Measurements from ENCODE around the gene SEMA6A. TPM values are rescaled to one million over a fixed set of nuclear protein-coding genes. Genes with fewer than 3 reads are reported as not detected.

The SEMA6A gene
- total RNA-seq, 2 experiments from 2014 or later: not detected

DNA sequence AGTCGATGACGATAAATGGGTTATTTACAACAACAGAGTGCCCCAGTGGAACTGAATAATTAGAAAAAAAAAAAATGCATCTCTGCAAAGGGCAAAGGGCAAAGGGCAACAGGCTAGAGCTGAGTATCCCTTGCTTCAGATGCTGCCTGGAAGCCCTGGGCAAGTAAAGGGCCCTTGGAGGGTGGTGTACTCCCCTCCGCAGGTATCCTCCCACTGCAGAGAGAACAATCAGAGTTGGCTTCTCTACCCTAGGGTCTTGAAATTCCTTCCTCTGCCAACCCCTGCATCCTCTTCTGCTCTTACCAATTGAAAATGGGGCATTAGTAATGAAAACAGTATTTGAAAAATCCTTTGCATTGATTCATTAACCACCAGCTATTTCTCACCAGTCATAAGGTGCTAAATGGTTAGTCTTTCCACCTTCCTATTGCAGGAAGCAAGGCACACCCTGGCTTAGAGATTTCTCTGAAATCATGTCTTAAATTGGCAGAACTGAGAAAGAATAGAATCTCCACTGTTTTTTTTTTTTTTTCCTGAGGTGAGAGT is 122.6 kb downstream of the SEMA6A start:
- peaks cover 9% of the 10 kb centered on the region for H3K4me1 Mint-ChIP-seq (ENCODE audit: low read depth)
- ATAC-seq (no peak), DNase-seq (no peak)
- ChIA-PET POLR2A (no interaction called here), CTCF (no interaction called here)
- H3K27ac Mint-ChIP-seq: no peak overlapping the region
- intact Hi-C loops (cut with micrococcal nuclease): no loop called here
- TF ChIP-seq, protein P1, sequence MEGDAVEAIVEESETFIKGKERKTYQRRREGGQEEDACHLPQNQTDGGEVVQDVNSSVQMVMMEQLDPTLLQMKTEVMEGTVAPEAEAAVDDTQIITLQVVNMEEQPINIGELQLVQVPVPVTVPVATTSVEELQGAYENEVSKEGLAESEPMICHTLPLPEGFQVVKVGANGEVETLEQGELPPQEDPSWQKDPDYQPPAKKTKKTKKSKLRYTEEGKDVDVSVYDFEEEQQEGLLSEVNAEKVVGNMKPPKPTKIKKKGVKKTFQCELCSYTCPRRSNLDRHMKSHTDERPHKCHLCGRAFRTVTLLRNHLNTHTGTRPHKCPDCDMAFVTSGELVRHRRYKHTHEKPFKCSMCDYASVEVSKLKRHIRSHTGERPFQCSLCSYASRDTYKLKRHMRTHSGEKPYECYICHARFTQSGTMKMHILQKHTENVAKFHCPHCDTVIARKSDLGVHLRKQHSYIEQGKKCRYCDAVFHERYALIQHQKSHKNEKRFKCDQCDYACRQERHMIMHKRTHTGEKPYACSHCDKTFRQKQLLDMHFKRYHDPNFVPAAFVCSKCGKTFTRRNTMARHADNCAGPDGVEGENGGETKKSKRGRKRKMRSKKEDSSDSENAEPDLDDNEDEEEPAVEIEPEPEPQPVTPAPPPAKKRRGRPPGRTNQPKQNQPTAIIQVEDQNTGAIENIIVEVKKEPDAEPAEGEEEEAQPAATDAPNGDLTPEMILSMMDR (IDR thresholded peaks at IDR 0.05): no peak
- H3K27me3 Mint-ChIP-seq: no peaks in the 10 kb centered on the region
- no peak overlapping the region for H3K4me3 Mint-ChIP-seq
- no peaks in the 10 kb centered on the region for H3K9me3 Mint-ChIP-seq
- H3K36me3 Mint-ChIP-seq (ENCODE audit: low read depth): peaks cover 5% of the 10 kb centered on the region

DNA sequence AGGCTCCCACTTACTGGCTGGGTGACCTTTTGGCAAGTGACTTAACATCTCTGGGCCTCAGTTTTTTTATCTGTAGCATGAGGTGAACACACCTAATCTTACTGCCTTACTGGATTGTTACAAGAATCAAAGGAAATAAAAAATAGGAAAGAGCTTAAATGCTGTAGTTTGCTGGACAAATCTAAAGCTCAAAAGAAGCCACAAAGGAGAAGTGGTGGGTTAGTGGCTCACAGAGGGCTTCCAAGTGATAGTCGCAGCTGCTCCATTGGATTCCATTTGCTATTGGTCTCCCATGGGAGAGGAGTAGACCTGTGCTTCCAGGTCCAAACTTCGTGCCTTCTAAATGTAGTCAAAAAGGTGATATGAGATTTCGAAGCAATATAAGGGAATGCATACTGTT is 123.6 kb downstream of the SEMA6A start:
- POLR2A ChIA-PET: no interaction called here
- H3K4me3 Mint-ChIP-seq: no peak overlapping the region

DNA sequence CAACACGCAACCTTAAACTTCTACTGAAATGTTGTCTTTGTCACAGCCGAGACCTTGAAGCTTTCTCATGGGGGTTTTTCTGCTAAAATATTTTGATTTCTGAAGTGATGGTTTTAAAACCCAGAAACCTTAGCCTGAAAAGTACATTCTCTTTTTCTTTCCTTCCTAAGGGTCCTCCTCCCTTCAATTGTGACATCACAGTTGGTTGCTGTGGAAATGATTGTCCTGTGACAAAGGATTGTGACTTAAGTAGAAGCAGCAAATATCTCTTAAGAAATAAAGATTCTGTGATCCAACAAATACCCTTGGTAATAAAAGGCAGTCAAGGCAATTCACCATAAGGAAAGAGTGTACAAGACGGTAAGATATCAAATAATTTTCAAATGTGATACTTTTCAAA is 125.2 kb downstream of the SEMA6A start:
- Mint-ChIP-seq H3K36me3 (ENCODE audit: low read depth) (peaks cover 15% of the 10 kb centered on the region), H3K4me1 (ENCODE audit: low read depth) (peaks cover 7% of the 10 kb centered on the region), H3K4me3 (no peak overlapping the region), H3K9me3 (no peaks in the 10 kb centered on the region), H3K27me3 (no peaks in the 10 kb centered on the region), H3K27ac (no peak overlapping the region)
- CTCF ChIA-PET: no interaction called here
- intact Hi-C loops (cut with micrococcal nuclease): no loop called here
- POLR2A ChIA-PET: no interaction called here
- ATAC-seq (no peak), DNase-seq (no peak)
- TF ChIP-seq, protein P1 (IDR thresholded peaks at IDR 0.05): no peak

More for the DNA sequence above, 123.6 kb downstream of the SEMA6A start:
- intact Hi-C loops (cut with micrococcal nuclease): no loop called here
- Mint-ChIP-seq H3K27me3 (no peaks in the 10 kb centered on the region), H3K27ac (no peak overlapping the region), H3K4me1 (ENCODE audit: low read depth) (peaks cover 9% of the 10 kb centered on the region), H3K36me3 (ENCODE audit: low read depth) (peaks cover 11% of the 10 kb centered on the region), H3K9me3 (no peaks in the 10 kb centered on the region)
- ATAC-seq (no peak), DNase-seq (no peak)
- TF ChIP-seq, protein P1 (IDR thresholded peaks at IDR 0.05): no peak
- CTCF ChIA-PET: interaction anchor here (0.9 kb wide), 1 partner anchor 20 kb away, joined by 3 read pairs; no protein-coding TSS in a partner anchor

DNA sequence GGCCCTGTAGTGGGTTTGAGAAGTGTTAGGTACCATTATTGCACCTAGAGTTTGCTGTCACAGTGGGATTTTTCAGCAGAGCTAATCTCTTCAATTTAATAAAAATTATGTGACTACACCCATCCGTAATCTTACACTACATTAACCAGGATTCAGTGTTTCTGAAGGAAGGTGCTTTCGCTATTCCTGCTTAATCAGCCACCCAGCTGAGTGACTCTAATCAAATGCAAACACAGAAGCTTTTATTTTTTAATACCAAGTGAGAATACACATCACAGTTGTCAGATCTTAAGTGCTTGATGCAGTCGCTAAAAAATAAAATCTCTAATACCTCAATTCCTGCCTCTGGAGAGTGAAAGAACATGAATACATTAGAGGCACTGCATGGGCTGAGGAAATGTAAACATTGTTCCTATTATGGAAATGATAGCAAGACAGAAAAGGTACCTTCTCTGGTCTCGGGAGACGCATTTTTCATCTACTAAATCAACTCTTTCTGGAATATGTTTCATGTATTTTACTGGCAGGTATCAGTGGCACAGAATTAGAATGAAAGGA is 125.7 kb downstream of the SEMA6A start:
- TF ChIP-seq, protein P1 (IDR thresholded peaks at IDR 0.05): no peak
- no peak overlapping the region for H3K27ac Mint-ChIP-seq
- CTCF ChIA-PET: interaction anchor here (0.7 kb wide), 1 partner anchor 313 kb away, joined by 3 read pairs; no protein-coding TSS in a partner anchor

DNA sequence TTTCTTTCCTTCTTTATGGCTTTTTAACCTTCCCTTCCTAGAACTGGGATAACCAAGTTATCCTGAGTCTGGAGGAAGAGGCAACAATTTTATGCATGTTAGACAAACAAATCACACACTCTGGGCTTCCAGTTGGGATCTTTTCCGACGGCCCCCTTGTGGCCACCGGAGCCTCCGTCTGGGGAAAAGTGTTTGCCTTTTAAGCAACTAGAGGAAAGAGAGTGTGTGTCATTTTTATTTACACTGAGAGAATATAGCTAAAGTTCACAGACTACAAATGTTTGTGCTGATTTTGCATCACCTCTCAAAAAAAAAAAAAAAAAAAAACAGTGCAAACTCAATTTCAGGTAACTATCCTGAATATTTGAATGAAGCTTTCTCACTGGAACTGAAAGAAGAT is 126.2 kb downstream of the SEMA6A start:
- CTCF ChIA-PET: interaction anchor here (0.7 kb wide), 1 partner anchor 313 kb away, joined by 3 read pairs; no protein-coding TSS in a partner anchor
- no peak for ATAC-seq
- peaks cover 15% of the 10 kb centered on the region for H3K36me3 Mint-ChIP-seq (ENCODE audit: low read depth)
- POLR2A ChIA-PET: no interaction called here
- TF ChIP-seq, protein P1 (IDR thresholded peaks at IDR 0.05): no peak
- intact Hi-C loops (cut with micrococcal nuclease): no loop called here
- no peaks in the 10 kb centered on the region for H3K9me3 Mint-ChIP-seq
- H3K4me3 Mint-ChIP-seq: no peak overlapping the region
- H3K27ac Mint-ChIP-seq: no peak overlapping the region
- H3K4me1 Mint-ChIP-seq (ENCODE audit: low read depth): no peaks in the 10 kb centered on the region
- H3K27me3 Mint-ChIP-seq: no peaks in the 10 kb centered on the region
- DNase-seq: no peak

More for the DNA sequence above, 125.7 kb downstream of the SEMA6A start:
- ATAC-seq: no peak
- DNase-seq: no peak
- Mint-ChIP-seq H3K27me3 (no peaks in the 10 kb centered on the region), H3K9me3 (no peaks in the 10 kb centered on the region), H3K4me1 (ENCODE audit: low read depth) (peaks cover 2% of the 10 kb centered on the region), H3K36me3 (ENCODE audit: low read depth) (peaks cover 15% of the 10 kb centered on the region), H3K4me3 (no peak overlapping the region)
- POLR2A ChIA-PET: no interaction called here
- intact Hi-C loops (cut with micrococcal nuclease): no loop called here
